Central memory CD8-positive, alpha-beta T cell (primary cell): ENCODE data around the gene PDCD1LG2.

Experiments used
- ATAC-seq: fragments of 150-1000 bp; cut with Tn5 transposase; replicated peaks from 2 replicates; pipeline ENCODE4 v1.10.0; 2022; ENCODE audit warnings: mild to moderate bottlenecking, moderate FRiP score, moderate number of reproducible peaks; ENCODE audit not compliant: poor library complexity, severe bottlenecking; ENCODE audit errors: extremely low read depth
- DNase-seq, 2 donors: peaks; one replicate each; pipeline ENCODE4 v3.0.0; 2021; ENCODE audit warnings: low spot score in 2 of 2
- H3K27ac Mint-ChIP-seq: one replicate; pipeline ENCODE4 v1.8.0; 2022; ENCODE audit warnings: low read depth, mild to moderate bottlenecking, moderate library complexity, mixed read lengths
- H3K27me3 Mint-ChIP-seq: one replicate; pipeline ENCODE4 v1.8.0; 2022; ENCODE audit warnings: mixed read lengths
- H3K36me3 Mint-ChIP-seq: one replicate; pipeline ENCODE4 v1.8.0; 2022; ENCODE audit warnings: mild to moderate bottlenecking, moderate library complexity, mixed read lengths; ENCODE audit not compliant: insufficient read depth
- H3K4me1 Mint-ChIP-seq: one replicate; pipeline ENCODE4 v1.8.0; 2022; ENCODE audit warnings: mixed read lengths
- H3K4me3 Mint-ChIP-seq: one replicate; pipeline ENCODE4 v1.8.0; 2022; ENCODE audit warnings: mild to moderate bottlenecking, moderate library complexity, mixed read lengths
- H3K9me3 Mint-ChIP-seq: one replicate; pipeline ENCODE4 v1.8.0; 2022; ENCODE audit warnings: mixed read lengths

PDCD1LG2 gene

GRCh38 chr9:5502553-5502952 lies 7.8 kb upstream of the PDCD1LG2 start:
- H3K27me3 Mint-ChIP-seq: no peaks in the 10 kb centered on the region
- no peak for DNase-seq
- peaks cover 12% of the 10 kb centered on the region for H3K9me3 Mint-ChIP-seq
- no peak overlapping the region for H3K27ac Mint-ChIP-seq
- no peak for ATAC-seq
- H3K4me1 Mint-ChIP-seq: peaks cover 11% of the 10 kb centered on the region
- no peak overlapping the region for H3K4me3 Mint-ChIP-seq
- H3K36me3 Mint-ChIP-seq: no peaks in the 10 kb centered on the region

DNA sequence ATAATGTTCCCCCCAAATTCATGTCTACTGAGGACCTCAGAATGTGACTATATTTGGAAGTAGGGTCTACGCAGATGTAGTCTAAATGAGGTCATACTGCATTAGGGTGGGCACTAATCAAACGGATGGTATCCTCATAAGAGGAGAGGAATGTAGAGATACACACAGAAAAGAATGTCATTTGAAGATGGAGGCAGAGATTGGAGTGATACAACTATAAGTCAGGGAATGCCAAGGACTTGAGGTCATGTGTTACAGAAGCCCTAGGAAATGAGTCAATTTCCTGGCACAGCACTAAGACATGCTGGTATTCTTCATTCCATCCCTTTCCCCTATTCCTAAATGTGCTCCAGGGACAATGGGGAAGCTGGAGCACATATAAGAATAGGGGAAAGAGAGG lies 758 bp upstream of the PDCD1LG2 start:
- DNase-seq: no peak
- H3K4me3 Mint-ChIP-seq: peak overlapping the region; percentile 66
- H3K27ac Mint-ChIP-seq: peak overlapping the region; percentile 89
- no peak for ATAC-seq
- peaks cover 4% of the 10 kb centered on the region for H3K9me3 Mint-ChIP-seq
- no peaks in the 10 kb centered on the region for H3K27me3 Mint-ChIP-seq
- H3K4me1 Mint-ChIP-seq: peaks cover 45% of the 10 kb centered on the region
- peaks cover 1% of the 10 kb centered on the region for H3K36me3 Mint-ChIP-seq

DNA sequence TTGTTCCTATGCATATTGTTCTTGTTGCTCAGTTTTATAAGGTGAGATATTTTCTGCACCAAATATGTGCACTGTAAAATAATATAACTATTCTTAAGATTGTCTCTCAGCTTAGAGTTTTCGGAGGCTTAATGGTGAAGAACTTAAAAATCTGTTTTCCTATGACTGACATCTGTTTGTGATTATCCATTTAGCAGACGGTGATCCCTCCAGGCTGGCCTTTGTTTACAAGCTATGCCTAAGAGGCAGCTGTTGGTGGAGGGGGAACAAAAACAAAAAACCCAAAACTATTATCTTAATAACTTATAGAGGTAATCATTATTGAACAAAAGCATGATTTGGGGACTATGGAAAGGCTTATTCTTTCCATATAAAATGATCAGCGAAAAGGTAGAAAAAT lies 658 bp downstream of the PDCD1LG2 start:
- Mint-ChIP-seq H3K27ac (peak overlapping the region; percentile 89), H3K36me3 (peaks cover 1% of the 10 kb centered on the region), H3K27me3 (no peaks in the 10 kb centered on the region), H3K4me3 (peak overlapping the region; percentile 66), H3K9me3 (no peaks in the 10 kb centered on the region), H3K4me1 (peaks cover 37% of the 10 kb centered on the region)
- DNase-seq (no peak), ATAC-seq (no peak)

DNA sequence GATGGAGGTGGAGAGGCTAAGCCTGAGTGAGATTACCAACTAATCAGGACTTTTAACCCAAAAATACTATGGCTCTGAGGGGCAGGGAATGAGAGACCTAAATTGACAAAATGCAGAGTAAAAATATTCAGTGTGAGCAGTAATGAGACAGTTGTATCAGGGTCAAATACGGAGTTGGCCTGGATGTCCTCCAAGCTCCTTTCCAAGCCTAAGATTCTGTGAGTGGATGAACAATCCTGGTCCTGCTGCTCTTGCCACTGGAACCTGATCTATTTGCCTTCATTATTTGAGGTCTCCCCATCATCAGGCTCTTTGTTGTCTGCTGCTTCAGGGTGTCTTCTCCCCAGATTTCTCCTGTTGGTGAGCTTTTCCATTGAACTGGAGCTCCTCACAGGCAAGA lies 1.1 kb downstream of the PDCD1LG2 start:
- H3K4me3 Mint-ChIP-seq: no peak overlapping the region
- ATAC-seq: no peak
- no peaks in the 10 kb centered on the region for H3K27me3 Mint-ChIP-seq
- H3K36me3 Mint-ChIP-seq: peaks cover 1% of the 10 kb centered on the region
- H3K4me1 Mint-ChIP-seq: peaks cover 37% of the 10 kb centered on the region
- no peak overlapping the region for H3K27ac Mint-ChIP-seq
- H3K9me3 Mint-ChIP-seq: no peaks in the 10 kb centered on the region
- no peak for DNase-seq

DNA sequence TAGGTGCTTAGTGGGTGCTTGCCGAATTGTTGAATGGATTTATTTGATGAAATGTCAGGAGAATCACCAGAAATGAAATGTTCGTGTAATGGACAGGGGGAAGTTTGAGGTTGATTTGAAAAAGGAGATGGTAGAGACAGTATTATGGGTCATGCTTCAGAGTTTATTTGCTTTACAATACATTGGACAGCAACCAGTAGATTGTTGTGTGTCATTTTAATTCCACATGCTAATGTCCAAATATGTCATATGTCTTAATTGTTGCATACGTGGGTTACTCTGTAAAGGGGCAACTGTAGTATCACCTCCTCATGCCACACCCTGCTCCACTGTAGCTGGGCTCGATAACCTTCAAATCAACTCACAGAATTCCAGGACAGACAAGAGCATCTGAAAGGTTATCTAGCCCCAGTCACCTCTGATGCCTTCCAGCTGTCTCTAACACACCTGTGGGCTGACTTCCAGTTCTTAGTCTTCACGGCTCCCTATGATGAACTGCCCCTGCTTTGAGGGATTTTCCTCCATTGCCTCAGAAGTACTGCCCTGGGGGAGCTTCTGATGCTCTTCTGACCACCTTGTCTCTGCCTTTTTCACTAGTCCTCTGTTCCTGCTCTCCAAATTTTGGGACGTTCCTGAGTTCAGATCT lies 1.7 kb downstream of the PDCD1LG2 start:
- Mint-ChIP-seq H3K9me3 (no peaks in the 10 kb centered on the region), H3K27me3 (no peaks in the 10 kb centered on the region), H3K4me1 (peaks cover 37% of the 10 kb centered on the region), H3K36me3 (peaks cover 1% of the 10 kb centered on the region), H3K4me3 (no peak overlapping the region), H3K27ac (no peak overlapping the region)
- ATAC-seq (no peak), DNase-seq (no peak)

- no peaks in the 10 kb centered on the region for H3K27me3 Mint-ChIP-seq
- H3K4me3 Mint-ChIP-seq: no peak overlapping the region
- peaks cover 1% of the 10 kb centered on the region for H3K36me3 Mint-ChIP-seq
- peaks cover 37% of the 10 kb centered on the region for H3K4me1 Mint-ChIP-seq
- DNase-seq: no peak
- H3K9me3 Mint-ChIP-seq: no peaks in the 10 kb centered on the region
- ATAC-seq: no peak
- H3K27ac Mint-ChIP-seq: no peak overlapping the region
Observed at GRCh38 chr9:5512658-5513452, 2.5 kb downstream of the PDCD1LG2 start.

GRCh38 chr9:5513966-5514616 lies 3.8 kb downstream of the PDCD1LG2 start:
- H3K27me3 Mint-ChIP-seq: no peaks in the 10 kb centered on the region
- DNase-seq (no peak), ATAC-seq (no peak)
- H3K4me1 Mint-ChIP-seq: peaks cover 42% of the 10 kb centered on the region
- no peak overlapping the region for H3K4me3 Mint-ChIP-seq
- no peaks in the 10 kb centered on the region for H3K9me3 Mint-ChIP-seq
- peaks cover 1% of the 10 kb centered on the region for H3K36me3 Mint-ChIP-seq
- H3K27ac Mint-ChIP-seq: no peak overlapping the region

DNA sequence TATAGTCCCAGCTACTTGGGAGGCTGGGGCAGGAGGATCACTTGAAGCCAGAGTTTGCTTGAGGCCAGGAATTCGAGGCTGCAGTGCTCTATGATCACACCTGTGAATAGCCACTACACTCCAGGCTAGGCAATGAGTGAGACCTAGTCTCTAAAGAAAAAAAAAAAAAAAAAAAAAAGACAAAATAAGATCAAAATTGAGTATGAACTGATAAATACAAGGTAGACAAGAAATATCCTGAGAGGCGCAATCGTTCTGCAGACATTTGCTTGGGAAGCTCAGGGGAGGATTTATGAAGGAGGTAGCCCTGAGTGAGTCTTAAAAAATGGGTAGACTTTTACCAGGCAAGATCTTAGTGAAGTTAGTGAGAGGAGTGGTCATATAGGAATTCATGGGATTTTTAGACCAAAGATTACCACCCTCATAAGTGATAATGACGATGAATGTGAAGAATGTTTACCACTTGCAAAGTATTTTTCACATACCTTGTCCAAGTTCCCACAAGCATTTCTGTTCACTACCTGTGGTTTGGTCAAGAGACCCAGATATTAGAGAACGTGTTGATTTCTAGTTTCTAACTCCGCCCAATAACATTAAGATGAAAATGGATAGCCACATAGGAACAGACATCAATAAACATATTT lies 4.4 kb downstream of the PDCD1LG2 start:
- H3K27me3 Mint-ChIP-seq: no peaks in the 10 kb centered on the region
- H3K36me3 Mint-ChIP-seq: peaks cover 1% of the 10 kb centered on the region
- no peak overlapping the region for H3K4me3 Mint-ChIP-seq
- H3K9me3 Mint-ChIP-seq: no peaks in the 10 kb centered on the region
- peaks cover 37% of the 10 kb centered on the region for H3K4me1 Mint-ChIP-seq
- no peak overlapping the region for H3K27ac Mint-ChIP-seq
- DNase-seq (no peak), ATAC-seq (no peak)

DNA sequence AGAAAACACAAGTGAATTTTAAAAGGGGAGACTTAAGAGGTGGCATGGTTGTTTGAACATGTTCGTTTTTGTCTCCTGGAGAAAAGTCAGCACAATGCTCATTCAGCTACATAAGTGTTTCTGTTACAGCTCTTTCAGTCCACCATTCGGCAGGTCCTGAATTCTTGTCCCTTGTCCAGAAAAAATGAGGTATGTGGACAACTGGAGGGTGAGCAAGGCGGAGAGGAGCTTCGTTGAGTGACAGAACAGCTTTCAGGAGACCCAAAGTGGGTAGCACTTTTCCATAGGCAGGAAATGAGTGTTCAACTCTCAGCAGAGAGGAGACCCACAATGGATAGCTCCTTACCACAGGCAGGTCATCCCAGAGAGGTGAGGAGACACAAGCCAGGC lies 4.9 kb downstream of the PDCD1LG2 start:
- ATAC-seq (no peak), DNase-seq (no peak)
- no peaks in the 10 kb centered on the region for H3K27me3 Mint-ChIP-seq
- no peak overlapping the region for H3K4me3 Mint-ChIP-seq
- peaks cover 32% of the 10 kb centered on the region for H3K4me1 Mint-ChIP-seq
- H3K27ac Mint-ChIP-seq: no peak overlapping the region
- H3K36me3 Mint-ChIP-seq: peaks cover 1% of the 10 kb centered on the region
- no peaks in the 10 kb centered on the region for H3K9me3 Mint-ChIP-seq

GRCh38 chr9:5516453-5517220 lies 6.3 kb downstream of the PDCD1LG2 start:
- ATAC-seq (no peak), DNase-seq (no peak)

GRCh38 chr9:5518171-5518936 lies 8.0 kb downstream of the PDCD1LG2 start:
- H3K27me3 Mint-ChIP-seq: no peaks in the 10 kb centered on the region
- ATAC-seq (no peak), DNase-seq (no peak)
- no peak overlapping the region for H3K4me3 Mint-ChIP-seq
- H3K9me3 Mint-ChIP-seq: no peaks in the 10 kb centered on the region
- H3K4me1 Mint-ChIP-seq: peaks cover 5% of the 10 kb centered on the region
- no peak overlapping the region for H3K27ac Mint-ChIP-seq
- no peaks in the 10 kb centered on the region for H3K36me3 Mint-ChIP-seq

More at GRCh38 chr9:5516453-5517220, 6.3 kb downstream of the PDCD1LG2 start:
- no peaks in the 10 kb centered on the region for H3K9me3 Mint-ChIP-seq
- H3K4me1 Mint-ChIP-seq: peaks cover 18% of the 10 kb centered on the region
- H3K27me3 Mint-ChIP-seq: no peaks in the 10 kb centered on the region
- H3K4me3 Mint-ChIP-seq: no peak overlapping the region
- H3K27ac Mint-ChIP-seq: no peak overlapping the region
- peaks cover 1% of the 10 kb centered on the region for H3K36me3 Mint-ChIP-seq
